Epithelial cell of prostate (primary cell): ENCODE data around the gene FOXP1.

Source experiments
- DNase-seq: peaks from one replicate; pipeline ENCODE4 v3.0.0-alpha.2; 2011; ENCODE audit warnings: low read depth, low spot score
- H3K27ac ChIP-seq: fragments of 450-650 bp; 2 replicates; pipeline ENCODE4 v1.5.1; 2017; ENCODE audit warnings: mild to moderate bottlenecking

Gene FOXP1

DNA sequence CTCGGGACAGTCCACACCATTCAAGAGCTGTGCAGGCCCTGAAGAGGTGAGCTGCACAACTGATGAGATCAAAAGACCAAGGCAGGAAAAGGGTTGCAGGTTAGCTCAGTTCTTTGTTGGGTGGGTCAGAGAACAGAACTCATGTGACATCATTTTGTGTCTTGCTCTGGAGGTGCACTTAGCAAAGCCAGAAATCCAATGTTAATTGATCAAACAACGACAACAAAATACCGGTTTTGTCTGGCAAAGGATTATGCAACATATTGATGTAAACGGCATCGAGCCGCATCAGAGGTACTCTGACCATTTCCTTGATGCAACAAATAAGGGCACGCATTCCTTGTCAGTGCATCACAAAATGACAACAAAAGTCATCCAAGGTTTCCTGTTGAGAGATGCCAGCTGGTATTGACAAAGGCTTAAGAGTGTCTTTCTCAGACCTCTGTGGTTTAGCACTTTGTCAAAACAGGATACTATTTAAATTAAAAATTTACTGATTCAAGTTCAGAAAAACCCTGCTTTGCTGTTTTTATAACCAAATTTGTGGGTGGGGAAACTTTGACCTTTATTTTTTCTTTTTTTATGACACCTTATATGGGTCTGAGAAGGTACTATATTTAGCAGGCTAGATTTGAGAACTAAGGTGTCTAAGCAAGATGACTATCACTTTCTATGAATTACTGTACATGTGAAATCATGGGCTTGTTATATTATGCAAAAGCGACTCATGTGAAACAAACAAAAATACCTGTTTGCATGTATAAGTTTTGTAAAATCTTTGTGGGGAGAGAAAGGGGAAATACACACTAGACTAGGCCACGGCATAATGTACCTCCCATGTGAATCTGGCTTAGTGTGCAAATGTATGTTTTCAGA lies 496.1 kb downstream of the FOXP1 start:
- peak overlapping the region; percentile 67 for H3K27ac ChIP-seq
- DNase-seq: peak; percentile 82

DNA sequence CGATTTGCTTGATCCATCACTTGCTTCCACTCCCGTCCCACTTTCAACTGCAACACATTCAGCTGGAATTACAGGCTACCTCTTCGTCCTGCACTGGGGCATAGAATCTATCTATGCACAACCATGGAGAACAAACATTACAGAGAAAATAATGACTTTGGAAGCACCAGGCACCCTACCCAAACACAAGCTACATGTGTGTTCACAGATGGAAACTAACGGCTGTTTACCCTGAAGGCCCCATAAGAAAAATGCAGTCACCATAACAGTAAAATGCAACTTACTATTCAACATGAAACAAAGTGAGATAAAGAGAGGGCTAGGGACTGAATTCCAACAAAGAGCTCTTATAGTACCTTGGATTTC lies 496.8 kb downstream of the FOXP1 start:
- DNase-seq: no peak
- peak overlapping the region; percentile 67 for H3K27ac ChIP-seq

- no peak overlapping the region for H3K27ac ChIP-seq
- DNase-seq: no peak
These were observed 499.8 kb downstream of the FOXP1 start for GRCh38 chr3:71083726-71084131.

DNA sequence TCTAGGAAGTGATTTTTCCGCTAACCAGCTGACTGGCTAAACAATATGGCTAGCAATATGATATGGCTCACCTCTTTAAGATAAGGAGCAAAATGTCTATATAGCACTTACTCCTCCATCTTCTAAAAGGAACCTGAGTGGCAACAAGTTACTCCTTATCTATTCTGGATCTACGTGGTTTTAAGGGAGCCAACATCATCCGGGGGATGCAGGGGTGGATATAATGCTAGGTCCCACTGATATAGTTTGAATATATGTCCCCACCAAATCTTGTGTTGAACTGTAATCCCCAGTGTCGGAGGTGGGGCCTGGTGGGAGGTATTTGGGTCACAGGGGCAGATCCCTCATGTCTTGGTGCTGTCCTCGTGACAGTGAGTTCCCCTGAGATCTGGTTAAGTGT lies 500.7 kb downstream of the FOXP1 start:
- H3K27ac ChIP-seq: no peak overlapping the region
- DNase-seq: no peak

DNA sequence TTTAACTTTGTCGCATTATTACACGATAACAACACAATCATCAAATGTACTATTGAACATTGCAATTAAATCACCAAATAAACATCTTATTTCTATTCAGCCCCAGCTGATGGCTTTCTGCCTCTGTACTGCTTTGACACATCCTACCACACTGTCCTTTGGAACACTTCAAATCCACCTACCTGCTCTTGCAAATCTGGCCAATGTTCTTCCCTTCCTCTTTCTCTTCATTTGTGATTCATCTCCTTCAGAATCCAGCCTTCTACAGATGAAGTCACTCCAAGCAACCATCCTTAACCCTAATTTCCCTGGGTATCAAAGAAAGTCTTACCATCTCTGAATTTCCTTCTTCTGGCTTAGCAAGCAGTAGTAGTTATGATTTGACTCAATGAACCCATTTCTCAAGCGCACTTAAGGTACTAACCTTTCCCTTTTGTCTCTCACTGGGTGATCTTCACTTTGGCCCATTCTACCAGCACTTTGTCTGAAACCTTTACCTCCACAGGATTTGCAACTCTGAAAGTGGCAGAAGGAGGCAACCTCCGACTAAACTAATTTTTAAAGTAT lies 502.9 kb downstream of the FOXP1 start:
- no peak overlapping the region for H3K27ac ChIP-seq
- no peak for DNase-seq

- H3K27ac ChIP-seq: no peak overlapping the region
- no peak for DNase-seq
These were observed 504.6 kb downstream of the FOXP1 start for GRCh38 chr3:71078723-71079525.

GRCh38 chr3:71078199-71078598 lies 505.3 kb downstream of the FOXP1 start:
- H3K27ac ChIP-seq: no peak overlapping the region
- no peak for DNase-seq

- DNase-seq: no peak
These were observed 506.5 kb downstream of the FOXP1 start for GRCh38 chr3:71077070-71077469.

DNA sequence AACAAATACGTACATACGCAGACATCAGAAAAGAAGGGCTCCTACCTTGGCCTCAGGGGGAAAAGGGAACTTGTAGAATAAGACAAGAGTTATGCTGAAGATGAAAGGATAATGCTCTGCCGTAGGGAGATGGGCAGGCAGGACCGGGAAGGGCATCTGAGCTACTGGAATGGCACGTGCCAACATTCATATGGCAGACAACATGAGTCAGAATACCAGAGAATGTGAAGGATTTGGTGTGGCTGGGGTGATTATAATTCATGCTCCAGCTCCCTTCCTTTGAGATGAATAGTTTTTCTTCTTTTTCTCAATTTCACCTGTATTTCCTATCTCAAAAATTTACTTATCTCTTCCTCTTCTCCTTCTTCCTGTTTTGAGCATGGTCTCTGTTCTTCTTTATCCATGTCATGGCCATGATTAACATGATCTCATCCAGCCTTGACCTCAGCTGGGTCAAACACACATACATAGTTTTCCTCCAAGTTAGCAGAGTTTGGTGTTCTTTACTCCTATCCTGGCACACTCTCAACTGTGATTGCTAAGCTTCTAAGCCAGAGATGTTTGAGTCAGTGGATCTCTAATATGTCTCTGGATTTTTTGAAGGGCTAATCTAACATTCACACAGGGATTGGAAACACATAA lies 507.0 kb downstream of the FOXP1 start:
- no peak for DNase-seq
- peak overlapping the region; percentile 7 for H3K27ac ChIP-seq

More at GRCh38 chr3:71077070-71077469, 506.5 kb downstream of the FOXP1 start:
- H3K27ac ChIP-seq: peak overlapping the region; percentile 7

DNA sequence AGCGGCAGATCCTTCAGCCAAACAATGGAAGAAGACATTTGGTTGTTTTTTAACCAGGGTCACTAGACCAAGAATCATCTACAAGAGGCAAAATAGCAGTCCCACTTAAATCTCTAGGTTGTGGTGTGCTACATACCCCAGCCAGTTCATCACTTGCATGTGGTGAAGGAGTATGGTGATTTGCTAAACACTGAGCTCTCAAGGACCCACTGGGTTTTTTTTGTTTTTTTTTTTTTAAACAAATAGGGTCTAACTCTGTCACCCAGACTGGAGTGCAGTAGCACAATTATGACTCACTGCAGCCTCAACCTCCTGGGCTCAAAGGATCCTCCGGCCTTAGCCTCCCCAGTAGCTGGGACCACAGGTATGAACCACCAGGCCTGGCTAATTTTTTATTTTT lies 508.0 kb downstream of the FOXP1 start:
- no peak for DNase-seq
- H3K27ac ChIP-seq: no peak overlapping the region

DNA sequence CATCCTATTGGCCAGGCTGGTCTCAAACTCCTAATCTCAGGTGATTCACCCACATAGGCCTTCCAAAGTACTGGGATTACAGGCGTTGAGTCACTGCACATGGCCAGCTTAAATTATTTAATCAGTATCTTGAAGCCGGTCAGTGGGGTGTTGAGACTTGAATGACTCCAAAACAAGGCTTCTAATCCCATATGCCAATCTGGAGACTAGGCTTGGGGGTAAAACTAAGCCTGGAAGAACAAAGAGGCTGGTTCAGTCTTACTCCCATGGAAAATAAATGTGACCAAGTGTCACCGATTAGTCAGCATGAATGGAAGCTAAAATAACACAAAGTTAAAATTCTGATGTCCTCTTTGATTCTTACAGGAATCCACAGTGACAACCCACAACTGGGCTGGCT lies 509.1 kb downstream of the FOXP1 start:
- no peak overlapping the region for H3K27ac ChIP-seq
- no peak for DNase-seq

- no peak for DNase-seq
- no peak overlapping the region for H3K27ac ChIP-seq
These were observed 510.5 kb downstream of the FOXP1 start for GRCh38 chr3:71072986-71073385.

DNA sequence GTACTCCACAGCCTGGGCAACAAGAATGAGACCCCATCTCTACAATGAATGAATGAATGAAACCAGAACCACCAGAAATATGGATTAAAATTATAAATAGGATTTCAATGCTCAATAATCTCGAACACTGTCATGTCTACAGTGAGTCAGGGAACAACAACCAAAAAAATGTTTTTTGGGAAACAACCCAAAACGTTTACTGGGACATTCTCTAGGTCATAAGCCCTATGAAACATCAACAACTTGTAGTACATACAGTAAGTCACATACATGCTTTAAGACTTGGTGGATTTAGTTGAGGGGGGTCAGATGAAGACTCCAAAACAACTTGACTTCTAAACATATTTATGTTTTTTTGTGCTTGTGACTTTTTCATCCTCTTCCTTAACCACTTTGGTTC lies 511.2 kb downstream of the FOXP1 start:
- DNase-seq: no peak
- peak overlapping the region; percentile 77 for H3K27ac ChIP-seq

GRCh38 chr3:71070497-71071463 lies 512.7 kb downstream of the FOXP1 start:
- H3K27ac ChIP-seq: peak overlapping the region; percentile 77
- DNase-seq: no peak

DNA sequence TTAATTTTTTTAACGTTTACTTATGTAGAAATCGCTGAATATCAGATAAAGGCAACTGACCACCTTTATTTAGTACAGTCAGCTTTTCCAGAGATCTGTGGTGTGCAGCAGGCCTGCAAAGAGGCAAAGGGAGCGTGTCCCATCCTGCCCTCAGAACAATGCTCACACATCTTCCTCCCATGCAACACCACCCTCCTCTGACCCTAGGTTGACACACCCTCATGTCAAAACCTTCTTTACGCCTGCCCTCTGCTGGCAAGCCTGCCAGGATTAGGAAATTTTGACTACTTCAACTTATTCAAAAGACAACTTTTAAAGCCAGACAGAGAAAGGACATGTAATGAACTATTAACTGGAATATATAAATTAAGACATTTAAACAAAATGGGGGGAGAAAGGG lies 513.7 kb downstream of the FOXP1 start:
- H3K27ac ChIP-seq: peak overlapping the region; percentile 77
- peak; percentile 94 for DNase-seq

DNA sequence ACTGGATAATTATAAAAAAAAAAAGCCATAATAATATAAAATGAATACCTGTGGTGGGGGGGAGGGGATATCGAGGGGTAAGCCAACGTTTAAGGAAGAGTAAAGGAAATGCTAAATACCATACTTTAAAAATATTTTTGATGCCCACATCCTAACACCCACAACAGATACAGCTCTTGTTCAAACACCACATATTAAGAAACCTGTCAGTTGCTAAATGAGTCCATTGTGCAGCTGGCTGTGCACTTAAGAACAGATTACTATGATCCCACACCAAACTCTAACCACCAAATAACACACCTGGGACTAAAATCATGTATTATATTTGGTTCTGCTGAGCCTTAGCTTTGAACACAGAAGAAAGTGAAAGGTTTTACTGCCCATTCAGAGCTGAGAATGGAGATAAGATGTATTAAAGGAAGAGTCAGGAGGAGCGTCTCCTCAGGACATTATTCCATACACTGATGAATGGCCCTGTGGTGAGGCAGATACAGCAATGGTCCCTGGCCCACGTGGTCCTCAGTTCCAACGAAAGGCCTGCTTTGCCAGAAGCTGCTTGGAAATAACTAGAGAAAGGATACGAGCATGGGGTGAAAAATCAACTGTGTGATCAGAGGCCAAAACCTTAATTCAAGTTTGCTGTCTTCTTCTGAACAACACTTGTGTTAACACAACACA lies 515.4 kb downstream of the FOXP1 start:
- peak overlapping the region; percentile 2 for H3K27ac ChIP-seq
- no peak for DNase-seq

DNA sequence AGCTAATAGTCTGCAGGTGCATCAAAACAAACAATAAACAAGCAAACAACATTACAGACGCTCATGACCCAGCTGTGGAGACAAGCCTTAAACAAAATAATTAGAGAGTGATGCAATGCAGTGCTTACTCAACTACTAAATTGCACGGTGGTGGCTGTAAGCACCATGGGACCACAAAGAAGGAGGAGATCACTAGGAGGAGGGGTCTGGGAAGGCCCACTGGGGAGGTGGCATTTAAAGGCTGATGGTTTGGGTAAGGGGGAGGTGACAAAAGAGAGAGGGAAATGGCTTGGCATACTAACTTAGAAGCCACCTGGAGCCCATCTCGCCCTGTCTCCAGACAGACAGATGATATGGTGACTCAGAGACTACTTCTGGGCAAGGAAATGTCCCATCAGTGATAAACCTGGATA lies 516.7 kb downstream of the FOXP1 start:
- peak overlapping the region; percentile 92 for H3K27ac ChIP-seq
- DNase-seq: no peak

GRCh38 chr3:71066356-71066755 lies 517.2 kb downstream of the FOXP1 start:
- H3K27ac ChIP-seq: peak overlapping the region; percentile 92
- DNase-seq: no peak

DNA sequence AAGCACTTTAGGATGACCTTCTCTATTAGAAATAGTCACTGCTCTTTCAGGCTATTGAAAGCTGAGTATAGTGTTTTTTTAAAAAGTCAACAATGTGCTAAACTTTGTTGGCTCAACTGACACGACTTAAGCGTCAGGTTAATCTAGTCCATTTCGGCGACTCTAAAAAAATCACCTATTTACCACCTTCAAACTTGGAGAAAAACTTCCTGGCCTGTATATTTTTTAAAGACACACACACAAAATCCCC lies 517.8 kb downstream of the FOXP1 start:
- H3K27ac ChIP-seq: peak overlapping the region; percentile 92

More for the DNA sequence above, 517.8 kb downstream of the FOXP1 start:
- DNase-seq: no peak
